Heart right ventricle (tissue), 16 donors: ENCODE data around the gene DIAPH1. TPM values are rescaled to one million over a fixed set of nuclear protein-coding genes. Genes with fewer than 3 reads are reported as not detected.

Source experiments
- ATAC-seq, 8 donors: fragments of 200-7000 bp; cut with Tn5 transposase; one replicate each; pipeline ENCODE4 v1.9.1; 2020; ENCODE audit warnings: mild to moderate bottlenecking in 8 of 8, moderate library complexity in 8 of 8, moderate number of reproducible peaks in 1 of 8
- DNase-seq, 2 donors: peaks; one replicate each; pipeline ENCODE4 v3.0.0-alpha.2; 2020
- H3K27ac ChIP-seq, 10 donors: fragments of 200-600 bp; sonication (generic) in 2 of 10; one replicate each; pipeline versions ENCODE4 v1.5.0 to v1.8.0; 2020 to 2022; ENCODE audit warnings: mild to moderate bottlenecking in 3 of 10
- H3K27me3 ChIP-seq, 7 donors: fragments of 200-600 bp; one replicate each; pipeline ENCODE4 v1.8.0; 2021 to 2022; ENCODE audit warnings: mild to moderate bottlenecking in 2 of 7
- H3K36me3 ChIP-seq, 9 donors: fragments of 200-600 bp; sonication (generic) in 1 of 9; one replicate each; pipeline versions ENCODE4 v1.5.0 to v1.8.0; 2020 to 2022; ENCODE audit warnings: mild to moderate bottlenecking in 2 of 9
- H3K4me1 ChIP-seq, 9 donors: fragments of 200-600 bp; sonication (generic) in 1 of 9; one replicate each; pipeline versions ENCODE4 v1.5.0 to v1.8.0; 2020 to 2022; ENCODE audit warnings: mild to moderate bottlenecking in 4 of 9
- H3K4me3 ChIP-seq, 10 donors: fragments of 200-600 bp; sonication (generic) in 2 of 10; one replicate each; pipeline versions ENCODE4 v1.5.0 to v1.8.0; 2020 to 2022; ENCODE audit warnings: mild to moderate bottlenecking in 7 of 10, moderate library complexity in 2 of 10
- H3K9me3 ChIP-seq, 11 donors: fragments of 200-600 bp in 10 of 11; sonication (generic) in 2 of 11; one replicate each; pipeline versions ENCODE4 v1.5.0 to v1.8.0; 2013 to 2022; ENCODE audit warnings: mild to moderate bottlenecking in 2 of 11, control low read depth in 1 of 11, moderate library complexity in 1 of 11
- CTCF ChIP-seq, 9 donors: fragments of 200-600 bp; sonication (generic) in 2 of 9; IDR thresholded peaks; one replicate each; pipeline versions ENCODE4 v1.5.0 to v1.8.0; 2021 to 2022; ENCODE audit warnings: antibody characterized with exemption in 9 of 9, mild to moderate bottlenecking in 5 of 9, moderate library complexity in 1 of 9
- WGBS, 2 donors: extraction: QIAGEN DNeasy Blood & Tissue Kit; methylation state at CpG; one replicate each; pipeline ENCODE4 v1.1.7; 2013; ENCODE audit warnings: inconsistent platforms in 1 of 2; 5-methylcytosine and 5-hydroxymethylcytosine counted together
- intact Hi-C, 10 donors: fragments of 100-400 bp; cut with DNase I; formaldehyde crosslinking; loops; one replicate each; pipeline versions ENCODE4 v1.11.1 to v1.14.2; 2022
- polyA plus RNA-seq, 2 donors: library from polyadenylated mRNA; stranded (reverse); fragments of 200-250 nt; gene quantifications; one replicate each; pipeline ENCODE4 v1.2.3, GENCODE V29; 2013
- total RNA-seq, 10 donors: library from RNA; stranded (reverse); fragmentation: NEBNext Ultra II Directional in 3 of 10; extraction: Animal tissue kit (Norgen Biotek cat#: 25700) in 3 of 10; gene quantifications; one replicate each; pipeline versions ENCODE4 v1.2.1 to v1.2.4, GENCODE V29; 2021 to 2023
- donor health status: Arrhythmogenic right ventricular cardiomyopathy.
- donor health status: ischemic (EF 13 %, LVEDD 7.1; RV severe dilation, severe dysfunction).
- donor health status: healthy with polysubstance abuse.
- donor health status: DM: no; HTN: yes; CAD: no.
- donor health status: DM: no; HTN: no; CAD: no.
- donor health status: ischemic (EF 25% LVEDD 6.9; RV normal size, moderate dysfunction).
- donor health status: ischemic (EF 25% LVEDD 5.7; RV mildly dilated, moderate dysfunction).
- donor health status: healthy.
- donor health status: DM: yes; HTN: yes; CAD: no.
- donor health status: Ischemic cardiomyopathy.
- donor health status: ischemic (EF 35%, LVEDD 5.7; RV mildly dilated, moderate dysfunction).
- donor health status: nonischemic (EF 11% LVEDD 7.7; RV severe dilation, severe dysfunction).
- donor health status: DM: yes; HTN: yes; CAD: no.
- donor health status: PGD.
- donor health status: ischemic (EF 29% LVEDD 5.4; RV normal size, mild dysfunction).
- donor health status: nonischemic (EF 23%, LVEDD 6.1; RV moderate dilation, normal function).

The DIAPH1 gene
- total and polyA plus RNA-seq, 12 donors, result 27.3 to 93.2 (median 45.6) TPM

- Histone ChIP-seq H3K4me3 (no peak overlapping the region), H3K9me3 (no peaks in the 10 kb centered on the region), H3K27me3 (peaks cover 0 to 61% (median 0%) of the 10 kb centered on the region in 7 donors), H3K27ac (peak overlapping the region in 6 of 10 donors; percentile 8 to 44 (median 26)), H3K4me1 (peaks cover 9 to 49% (median 23%) of the 10 kb centered on the region in 9 donors), H3K36me3 (peaks cover 0 to 76% (median 14%) of the 10 kb centered on the region in 9 donors)
- intact Hi-C loops, result no loop called here
- DNase-seq, result no peak
- WGBS, 2 donors, result 69 to 82% methylated on average over 10 of the region's 10 CpGs
- ATAC-seq, result peak in 3 of 8 donors; percentile 44 to 56 (median 55)
- TF ChIP-seq CTCF (IDR thresholded peaks at IDR 0.05), result no peak
These were observed 125.0 kb downstream of the DIAPH1 start for GRCh38 chr5:141493500-141494422.

GRCh38 chr5:141492168-141492885, 126.5 kb downstream of the DIAPH1 start:
- intact Hi-C loops, result no loop called here
- Histone ChIP-seq H3K36me3 (peaks cover 0 to 68% (median 14%) of the 10 kb centered on the region in 9 donors), H3K9me3 (no peaks in the 10 kb centered on the region), H3K27me3 (peaks cover 0 to 61% (median 0%) of the 10 kb centered on the region in 7 donors), H3K4me1 (peaks cover 9 to 60% (median 25%) of the 10 kb centered on the region in 9 donors), H3K27ac (peak overlapping the region in 1 of 10 donors; percentile 19), H3K4me3 (peak overlapping the region in 2 of 10 donors; percentile 4 to 22)
- ATAC-seq (no peak), DNase-seq (no peak)
- 68 to 72% methylated on average over 66 to 68 of the region's 68 CpGs for WGBS, 2 donors
- no peak for TF ChIP-seq CTCF (IDR thresholded peaks at IDR 0.05)

- Histone ChIP-seq H3K9me3 (no peaks in the 10 kb centered on the region), H3K4me1 (peaks cover 9 to 67% (median 30%) of the 10 kb centered on the region in 9 donors), H3K4me3 (peak overlapping the region in 1 of 10 donors; percentile 4), H3K27ac (no peak overlapping the region), H3K36me3 (peaks cover 0 to 68% (median 15%) of the 10 kb centered on the region in 9 donors), H3K27me3 (peaks cover 0 to 61% (median 0%) of the 10 kb centered on the region in 7 donors)
- WGBS, 2 donors, result 69 to 73% methylated on average over 66 of the region's 66 CpGs
- intact Hi-C loops, result no loop called here
- ATAC-seq (no peak), DNase-seq (no peak)
- TF ChIP-seq CTCF (IDR thresholded peaks at IDR 0.05), result no peak
These were observed 127.3 kb downstream of the DIAPH1 start for GRCh38 chr5:141491323-141492167.
